Natural killer cell (primary cell): ENCODE data around the gene B3GALNT2. TPM values are rescaled to one million over a fixed set of nuclear protein-coding genes. Genes with fewer than 3 reads are reported as not detected.

ENCODE experiments used
- ATAC-seq, 3 donors: fragments of 150-1000 bp in 2 of 3; fragments of 200-7000 bp in 1 of 3; cut with Tn5 transposase; 1 replicate in 1 of 3; 2 replicates in 2 of 3; pipeline ENCODE4 v1.10.0; 2021; ENCODE audit warnings: mild to moderate bottlenecking in 2 of 3, moderate library complexity in 2 of 3
- DNase-seq, 2 donors: peaks; one replicate each; pipeline versions ENCODE4 v3.0.0 to v3.0.0-alpha.2; 2013 to 2021; ENCODE audit warnings: mixed read lengths in 1 of 2
- H3K27ac ChIP-seq: one replicate; pipeline ENCODE4 v1.5.1; 2013; ENCODE audit warnings: mild to moderate bottlenecking, low read length
- H3K27me3 ChIP-seq: one replicate; pipeline ENCODE4 v1.6.1; 2013; ENCODE audit warnings: low read length; ENCODE audit not compliant: control insufficient read depth, insufficient read depth
- H3K36me3 ChIP-seq: one replicate; pipeline ENCODE4 v1.6.1; 2013; ENCODE audit warnings: low read length; ENCODE audit not compliant: control insufficient read depth, insufficient read depth
- H3K4me1 ChIP-seq: one replicate; pipeline ENCODE4 v1.6.1; 2013; ENCODE audit warnings: low read length; ENCODE audit not compliant: control insufficient read depth, insufficient read depth
- H3K4me3 ChIP-seq: one replicate; pipeline ENCODE4 v1.5.1; 2013; ENCODE audit warnings: low read length
- H3K9me3 ChIP-seq: one replicate; pipeline ENCODE4 v1.6.1; 2013; ENCODE audit warnings: low read length; ENCODE audit not compliant: control insufficient read depth, insufficient read depth
- H3K27ac Mint-ChIP-seq, 2 donors: one replicate each; pipeline ENCODE4 v1.8.0; 2022; ENCODE audit warnings: mild to moderate bottlenecking in 2 of 2, mixed read lengths in 2 of 2, moderate library complexity in 1 of 2
- H3K27me3 Mint-ChIP-seq, 2 donors: one replicate each; pipeline ENCODE4 v1.8.0; 2022; ENCODE audit warnings: low read depth in 2 of 2, mixed read lengths in 2 of 2
- H3K36me3 Mint-ChIP-seq: one replicate; pipeline ENCODE4 v1.8.0; 2022; ENCODE audit warnings: mixed read lengths
- H3K4me1 Mint-ChIP-seq, 2 donors: one replicate each; pipeline ENCODE4 v1.8.0; 2022; ENCODE audit warnings: mixed read lengths in 2 of 2
- H3K4me3 Mint-ChIP-seq: one replicate; pipeline ENCODE4 v1.8.0; 2022; ENCODE audit warnings: mild to moderate bottlenecking, moderate library complexity, mixed read lengths
- H3K9me3 Mint-ChIP-seq, 2 donors: one replicate each; pipeline ENCODE4 v1.8.0; 2022; ENCODE audit warnings: mixed read lengths in 2 of 2
- CTCF ChIP-seq: fragments of 200-600 bp; IDR thresholded peaks from one replicate; pipeline ENCODE4 v1.8.0; 2022; ENCODE audit warnings: antibody characterized with exemption
- WGBS: methylation state at CpG from one replicate; pipeline ENCODE4 v1.1.7; 2013; ENCODE audit warnings: missing lambda C conversion rate; ENCODE audit not compliant: insufficient coverage; 5-methylcytosine and 5-hydroxymethylcytosine counted together
- intact Hi-C: fragments of 100-400 bp; cut with micrococcal nuclease; formaldehyde crosslinking; loops from one replicate; pipeline ENCODE4 v1.14.2; 2022
- total RNA-seq, 4 donors: library from RNA; stranded (reverse); fragments of 120-200 nt in 1 of 4; gene quantifications; one replicate each; pipeline versions ENCODE4 v1.2.3 to v1.2.4, GENCODE V29; 2013 to 2022

B3GALNT2 gene
- 10 to 100 TPM in 1 of 3 donors, 1 to 10 TPM in 2; 7.6 to 12.1 (median 8.8) TPM for total RNA-seq
- total RNA-seq (2013) = 15.1 TPM

DNA sequence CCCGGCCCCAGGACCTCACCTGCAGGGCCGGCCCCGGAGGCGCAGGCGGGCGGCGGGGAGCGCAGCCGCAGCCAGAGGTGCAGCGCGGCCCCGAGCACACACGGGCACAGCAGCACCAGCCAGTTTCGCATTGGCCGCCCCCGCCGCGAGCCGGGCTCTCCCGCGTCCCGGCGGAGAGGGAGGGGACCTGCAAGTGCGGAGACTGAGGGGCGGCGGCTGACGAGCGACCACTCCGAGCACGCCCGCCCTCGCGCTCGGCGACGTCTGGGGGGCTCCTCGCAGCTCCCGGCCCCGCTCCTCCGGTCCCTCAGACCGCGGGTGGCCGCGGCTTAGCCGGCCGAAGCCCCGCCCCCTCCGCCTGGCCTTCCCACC lies at the start of gene B3GALNT2:
B3GALNT2 (minus strand) TSS at position 331 of the 372 bp plus-strand sequence; CDS start at position 131, 200 bp downstream.
- under 1% methylated on average over 48 of the region's 48 CpGs for WGBS
- peak within 1 kb of the TSS; percentile 99 for H3K4me3 Mint-ChIP-seq
- peak within 1 kb of the TSS; percentile 98 for H3K4me3 ChIP-seq

DNA sequence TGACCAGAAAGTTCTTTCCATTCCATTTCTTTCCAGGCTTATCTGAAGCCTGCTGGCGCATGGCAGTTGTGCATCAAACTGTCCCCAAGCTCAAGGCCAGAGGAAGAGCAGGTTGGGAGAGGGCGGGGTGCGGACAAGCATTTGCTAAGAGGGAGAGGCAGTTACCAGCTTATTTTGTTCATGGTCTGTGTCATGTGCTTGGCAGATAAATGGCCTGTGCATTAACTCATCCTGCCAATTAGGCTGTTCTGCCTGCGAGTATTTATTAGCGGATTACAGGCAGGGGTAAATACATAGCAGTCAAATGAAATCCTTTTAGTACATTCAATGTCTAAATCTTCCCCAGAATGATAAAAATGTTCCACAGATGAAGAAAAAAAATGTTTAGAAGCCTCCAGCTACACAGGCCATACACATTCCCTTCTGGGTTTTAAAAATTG lies 48.9 kb upstream of the B3GALNT2 start:
- Histone ChIP-seq H3K27me3 (no peaks in the 10 kb centered on the region), H3K9me3 (no peaks in the 10 kb centered on the region), H3K4me1 (no peaks in the 10 kb centered on the region), H3K36me3 (no peaks in the 10 kb centered on the region), H3K27ac (no peak overlapping the region), H3K4me3 (no peak overlapping the region)
- no peaks in the 10 kb centered on the region for H3K36me3 Mint-ChIP-seq
- peaks cover 3 to 5% of the 10 kb centered on the region in 2 donors for H3K27me3 Mint-ChIP-seq
- no peaks in the 10 kb centered on the region for H3K4me1 Mint-ChIP-seq
- H3K9me3 Mint-ChIP-seq = no peaks in the 10 kb centered on the region
- no peak for DNase-seq
- no peak for ATAC-seq
- no peak overlapping the region for H3K27ac Mint-ChIP-seq
- intact Hi-C loops = no loop called here
- TF ChIP-seq CTCF = no peak
- 96% methylated on average over 5 of the region's 5 CpGs for WGBS
- H3K4me3 Mint-ChIP-seq = no peak overlapping the region

More for the DNA sequence above, at the start of gene B3GALNT2:
- H3K4me1 Mint-ChIP-seq = peaks cover 21 to 26% of the 10 kb centered on the region in 2 donors
- no peaks in the 10 kb centered on the region for H3K36me3 ChIP-seq
- H3K27me3 ChIP-seq = no peaks in the 10 kb centered on the region
- ATAC-seq = peak; percentile 46 to 65 (median 62)
- H3K27ac ChIP-seq = peak within 1 kb of the TSS; percentile 96
- H3K9me3 Mint-ChIP-seq = no peaks in the 10 kb centered on the region
- no peaks in the 10 kb centered on the region for H3K27me3 Mint-ChIP-seq
- DNase-seq = no peak
- no peaks in the 10 kb centered on the region for H3K9me3 ChIP-seq
- no peaks in the 10 kb centered on the region for H3K36me3 Mint-ChIP-seq
- TF ChIP-seq CTCF = no peak
- H3K27ac Mint-ChIP-seq = peak within 1 kb of the TSS; percentile 96 to 98
- intact Hi-C loops = loop anchor here (10.0 kb wide), 3 partner anchors 361 to 1129 kb away; partner anchors contain the start of genes COA6, ERO1B and LYST
- peaks cover 11% of the 10 kb centered on the region for H3K4me1 ChIP-seq

DNA sequence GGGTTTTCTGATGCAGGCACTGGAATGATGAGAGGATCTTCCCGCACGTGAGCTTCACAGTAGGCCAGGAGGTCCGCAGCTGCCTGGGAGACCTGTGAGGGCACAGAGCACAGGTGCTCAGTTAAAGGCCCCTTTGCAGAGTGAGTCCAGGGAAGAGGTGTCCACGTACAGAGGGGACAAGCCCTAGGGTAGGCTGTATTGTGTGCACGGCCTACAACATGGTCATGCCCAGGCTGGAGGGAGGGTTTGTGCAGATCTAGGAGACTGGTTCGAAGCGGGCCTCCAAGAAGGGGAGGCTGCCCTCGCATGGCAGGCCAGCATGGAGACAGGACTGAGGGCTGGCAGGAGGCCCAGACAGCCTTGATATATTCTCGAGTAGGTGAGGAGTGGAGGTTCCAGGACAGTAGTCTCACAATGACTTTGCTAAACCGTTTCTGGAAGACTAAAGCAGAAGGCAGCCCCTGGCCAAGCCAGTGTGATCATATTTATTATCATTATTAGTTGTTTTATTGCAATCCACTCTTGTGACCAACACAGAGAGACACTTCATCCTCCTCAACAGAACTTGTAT lies 48.0 kb upstream of the B3GALNT2 start:
- no peaks in the 10 kb centered on the region for H3K36me3 Mint-ChIP-seq
- Histone ChIP-seq H3K27ac (no peak overlapping the region), H3K27me3 (no peaks in the 10 kb centered on the region), H3K9me3 (no peaks in the 10 kb centered on the region), H3K4me3 (no peak overlapping the region), H3K36me3 (no peaks in the 10 kb centered on the region), H3K4me1 (no peaks in the 10 kb centered on the region)
- H3K27me3 Mint-ChIP-seq = peaks cover 5 to 12% of the 10 kb centered on the region in 2 donors
- ATAC-seq (no peak), DNase-seq (no peak)
- no peak overlapping the region for H3K27ac Mint-ChIP-seq
- TF ChIP-seq CTCF = no peak
- no peak overlapping the region for H3K4me3 Mint-ChIP-seq
- H3K4me1 Mint-ChIP-seq = no peaks in the 10 kb centered on the region
- intact Hi-C loops = no loop called here
- 84% methylated on average over 10 of the region's 10 CpGs for WGBS
- no peaks in the 10 kb centered on the region for H3K9me3 Mint-ChIP-seq
